ENCODE results near the gene RGS10.
"Not testable (repeated sequence)": the region's sequence is repeated elsewhere in the genome, so short reads cannot be mapped to it uniquely, and the experiment has no call there.

RGS10 gene

GRCh38 chr10:119473771-119474170 lies 68.7 kb downstream of the RGS10 start:
- no peak for DNase-seq (ENCODE audit: low read depth in 2 of 3, low spot score in 1 of 3)

- no peak for DNase-seq (ENCODE audit: low read depth in 2 of 3, low spot score in 1 of 3)
These were observed 71.4 kb downstream of the RGS10 start for GRCh38 chr10:119470920-119471702.

GRCh38 chr10:119469846-119470245 lies 72.7 kb downstream of the RGS10 start:
- DNase-seq (ENCODE audit: low read depth in 2 of 3, low spot score in 1 of 3): no peak

- DNase-seq (ENCODE audit: low read depth in 2 of 3, low spot score in 1 of 3): no peak
These were observed 73.2 kb downstream of the RGS10 start for GRCh38 chr10:119469325-119469707.

GRCh38 chr10:119468542-119469324 lies 73.8 kb downstream of the RGS10 start:
- DNase-seq (ENCODE audit: low read depth in 2 of 3, low spot score in 1 of 3): no peak

- peak in 1 of 3 donors; percentile 15 for DNase-seq (ENCODE audit: low read depth in 2 of 3, low spot score in 1 of 3)
These were observed 75.9 kb downstream of the RGS10 start for GRCh38 chr10:119466655-119467054.

GRCh38 chr10:119466076-119466475 lies 76.4 kb downstream of the RGS10 start:
- DNase-seq (ENCODE audit: low read depth in 2 of 3, low spot score in 1 of 3): no peak

GRCh38 chr10:119465085-119465484 lies 77.4 kb downstream of the RGS10 start:
- DNase-seq (ENCODE audit: low read depth in 2 of 3, low spot score in 1 of 3): no peak

GRCh38 chr10:119463195-119463594 lies 79.3 kb downstream of the RGS10 start:
- not testable (repeated sequence) for DNase-seq (ENCODE audit: low read depth in 2 of 3, low spot score in 1 of 3)

- no peak for DNase-seq (ENCODE audit: low read depth in 2 of 3, low spot score in 1 of 3)
These were observed 79.7 kb downstream of the RGS10 start for GRCh38 chr10:119462773-119463172.

GRCh38 chr10:119461923-119462322 lies 80.6 kb downstream of the RGS10 start:
- no peak for DNase-seq (ENCODE audit: low read depth in 2 of 3, low spot score in 1 of 3)

- DNase-seq (ENCODE audit: low read depth in 2 of 3, low spot score in 1 of 3): no peak
These were observed 81.1 kb downstream of the RGS10 start for GRCh38 chr10:119461380-119461779.

- no peak for DNase-seq (ENCODE audit: low read depth in 2 of 3, low spot score in 1 of 3)
These were observed 81.9 kb downstream of the RGS10 start for GRCh38 chr10:119460369-119461195.

GRCh38 chr10:119459681-119460340 lies 82.7 kb downstream of the RGS10 start:
- no peak for DNase-seq (ENCODE audit: low read depth in 2 of 3, low spot score in 1 of 3)

- DNase-seq (ENCODE audit: low read depth in 2 of 3, low spot score in 1 of 3): no peak
These were observed 84.4 kb downstream of the RGS10 start for GRCh38 chr10:119457966-119458766.

GRCh38 chr10:119456435-119456810 lies 86.1 kb downstream of the RGS10 start:
- no peak for DNase-seq (ENCODE audit: low read depth in 2 of 3, low spot score in 1 of 3)

GRCh38 chr10:119455609-119456434 lies 86.7 kb downstream of the RGS10 start:
- DNase-seq (ENCODE audit: low read depth in 2 of 3, low spot score in 1 of 3): no peak

GRCh38 chr10:119454990-119455389 lies 87.5 kb downstream of the RGS10 start:
- no peak for DNase-seq (ENCODE audit: low read depth in 2 of 3, low spot score in 1 of 3)

- DNase-seq (ENCODE audit: low read depth in 2 of 3, low spot score in 1 of 3): no peak
These were observed 88.2 kb downstream of the RGS10 start for GRCh38 chr10:119454316-119454715.
